NCI-H82 (cell line): ENCODE data around the gene FAM156A.
"Not testable (repeated sequence)": the region's sequence is repeated elsewhere in the genome, so short reads cannot be mapped to it uniquely, and the experiment has no call there.

Source experiments
- DNase-seq: peaks from one replicate; lab custom pipeline; 2025; lab: John Stamatoyannopoulos, UW

Gene FAM156A

GRCh38 chrX:52958113-52958959 is at the start of gene FAM156A:
Gene FAM156A (minus strand): TSS chrX:52958518. CDS start chrX:52948588, 9,930 bp downstream.
- DNase-seq = not testable (repeated sequence)

- DNase-seq = no peak
Observed at GRCh38 chrX:53005327-53005726, 47.0 kb upstream of the FAM156A start.

GRCh38 chrX:53004811-53005210 is 46.5 kb upstream of the FAM156A start:
- DNase-seq = no peak

GRCh38 chrX:53004038-53004437 is 45.7 kb upstream of the FAM156A start:
- DNase-seq = no peak

GRCh38 chrX:53003111-53003510 is 44.8 kb upstream of the FAM156A start:
- DNase-seq = no peak

- DNase-seq = no peak
Observed at GRCh38 chrX:53001958-53002357, 43.6 kb upstream of the FAM156A start.

- no peak for DNase-seq
Observed at GRCh38 chrX:53000447-53001135, 42.3 kb upstream of the FAM156A start.

GRCh38 chrX:52995987-52996331 is 37.6 kb upstream of the FAM156A start:
- no peak for DNase-seq

- peak; percentile 98 for DNase-seq
Observed at GRCh38 chrX:52995135-52995986, 37.0 kb upstream of the FAM156A start.

- DNase-seq = no peak
Observed at GRCh38 chrX:52990848-52991247, 32.5 kb upstream of the FAM156A start.

- peak; percentile 70 for DNase-seq
Observed at GRCh38 chrX:52990011-52990631, 31.8 kb upstream of the FAM156A start.

- DNase-seq = no peak
Observed at GRCh38 chrX:52988985-52989917, 30.9 kb upstream of the FAM156A start.

GRCh38 chrX:52983321-52984000 is 25.1 kb upstream of the FAM156A start:
- DNase-seq = no peak

- DNase-seq = no peak
Observed at GRCh38 chrX:52979993-52980392, 21.7 kb upstream of the FAM156A start.

- DNase-seq = no peak
Observed at GRCh38 chrX:52979568-52979967, 21.2 kb upstream of the FAM156A start.

- no peak for DNase-seq
Observed at GRCh38 chrX:52977953-52978352, 19.6 kb upstream of the FAM156A start.

GRCh38 chrX:52975576-52975975 is 17.3 kb upstream of the FAM156A start:
- not testable (repeated sequence) for DNase-seq

- DNase-seq = not testable (repeated sequence)
Observed at GRCh38 chrX:52974336-52974992, 16.1 kb upstream of the FAM156A start.

- not testable (repeated sequence) for DNase-seq
Observed at GRCh38 chrX:52967922-52968321, 9.6 kb upstream of the FAM156A start.
